Loucy (cell line): ENCODE results near the gene SCN2A.

ENCODE experiments used
- H2AFZ ChIP-seq: fragments of 200-600 bp; sonication (generic); 2 replicates; pipeline ENCODE4 v1.6.0; 2016; ENCODE audit warnings: antibody characterized with exemption, mild to moderate bottlenecking, low read length, moderate library complexity
- H3F3A ChIP-seq: fragments of 200-600 bp; 2 replicates; pipeline ENCODE4 v1.6.0; 2016; ENCODE audit warnings: antibody characterized with exemption, low read depth, mild to moderate bottlenecking
- H3K27me3 ChIP-seq: fragments of 200-600 bp; sonication (generic); 2 replicates; pipeline ENCODE4 v1.6.1; 2014; ENCODE audit warnings: low read length, mild to moderate bottlenecking; ENCODE audit not compliant: insufficient read depth, poor library complexity, severe bottlenecking
- H3K36me3 ChIP-seq: fragments of 200-600 bp; sonication (generic); 2 replicates; pipeline ENCODE4 v1.6.1; 2016; ENCODE audit warnings: low read length; ENCODE audit not compliant: insufficient read depth
- H3K4me1 ChIP-seq: fragments of 200-600 bp; sonication (generic); 2 replicates; pipeline ENCODE4 v1.5.1; 2014; ENCODE audit warnings: low read length, mild to moderate bottlenecking; ENCODE audit not compliant: insufficient read depth, poor library complexity, severe bottlenecking
- H3K4me2 ChIP-seq: fragments of 200-600 bp; sonication (generic); 2 replicates; pipeline ENCODE4 v1.6.0; 2014; ENCODE audit warnings: antibody characterized with exemption, low read length, low read depth, mild to moderate bottlenecking; ENCODE audit not compliant: poor library complexity, severe bottlenecking
- H3K4me3 ChIP-seq: fragments of 200-600 bp; sonication (generic); 2 replicates; pipeline ENCODE4 v1.5.1; 2014; ENCODE audit warnings: low read length, mild to moderate bottlenecking, mixed read lengths; ENCODE audit not compliant: poor library complexity, severe bottlenecking
- H3K79me2 ChIP-seq: fragments of 200-600 bp; sonication (generic); 2 replicates; pipeline ENCODE4 v1.6.1; 2014; ENCODE audit warnings: low read length; ENCODE audit not compliant: insufficient read depth
- H3K9ac ChIP-seq: fragments of 200-600 bp; sonication (generic); 2 replicates; pipeline ENCODE4 v1.6.0; 2014; ENCODE audit warnings: mild to moderate bottlenecking, low read depth, low read length, moderate library complexity; ENCODE audit not compliant: poor library complexity, severe bottlenecking
- H3K9me2 ChIP-seq: fragments of 200-600 bp; sonication (generic); replicated peaks from 2 replicates; pipeline ENCODE4 v1.6.1; 2016; ENCODE audit warnings: low read depth, low read length, mixed read lengths
- H3K9me3 ChIP-seq: fragments of 200-600 bp; sonication (generic); 2 replicates; pipeline ENCODE4 v1.6.1; 2014; ENCODE audit warnings: mild to moderate bottlenecking, antibody characterized with exemption, low read length, low read depth; ENCODE audit not compliant: insufficient read depth
- H4K20me1 ChIP-seq: fragments of 200-600 bp; sonication (generic); 2 replicates; pipeline ENCODE4 v1.6.0; 2014; ENCODE audit warnings: antibody characterized with exemption, low read length, mild to moderate bottlenecking; ENCODE audit not compliant: insufficient read depth, poor library complexity, severe bottlenecking
- EZH2phosphoT487 ChIP-seq: fragments of 200-600 bp; IDR thresholded peaks from 2 replicates; pipeline ENCODE4 v1.6.1; 2018; ENCODE audit warnings: antibody characterized with exemption, mild to moderate bottlenecking, moderate library complexity, borderline replicate concordance
- TF ChIP-seq, protein P1 (sequence below): fragments of 200-600 bp; sonication (generic); conservative IDR thresholded peaks from 2 replicates; pipeline ENCODE4 v1.5.1; 2014; ENCODE audit warnings: mild to moderate bottlenecking, antibody characterized with exemption, low read length

The SCN2A gene

GRCh38 chr2:165275932-165276331 is 36.7 kb downstream of the SCN2A start:
- no peak overlapping the region for H3K4me2 ChIP-seq
- H2AFZ ChIP-seq: no peak overlapping the region
- no peaks in the 10 kb centered on the region for H3F3A ChIP-seq
- H3K9ac ChIP-seq: no peak overlapping the region
- TF ChIP-seq, protein P1, sequence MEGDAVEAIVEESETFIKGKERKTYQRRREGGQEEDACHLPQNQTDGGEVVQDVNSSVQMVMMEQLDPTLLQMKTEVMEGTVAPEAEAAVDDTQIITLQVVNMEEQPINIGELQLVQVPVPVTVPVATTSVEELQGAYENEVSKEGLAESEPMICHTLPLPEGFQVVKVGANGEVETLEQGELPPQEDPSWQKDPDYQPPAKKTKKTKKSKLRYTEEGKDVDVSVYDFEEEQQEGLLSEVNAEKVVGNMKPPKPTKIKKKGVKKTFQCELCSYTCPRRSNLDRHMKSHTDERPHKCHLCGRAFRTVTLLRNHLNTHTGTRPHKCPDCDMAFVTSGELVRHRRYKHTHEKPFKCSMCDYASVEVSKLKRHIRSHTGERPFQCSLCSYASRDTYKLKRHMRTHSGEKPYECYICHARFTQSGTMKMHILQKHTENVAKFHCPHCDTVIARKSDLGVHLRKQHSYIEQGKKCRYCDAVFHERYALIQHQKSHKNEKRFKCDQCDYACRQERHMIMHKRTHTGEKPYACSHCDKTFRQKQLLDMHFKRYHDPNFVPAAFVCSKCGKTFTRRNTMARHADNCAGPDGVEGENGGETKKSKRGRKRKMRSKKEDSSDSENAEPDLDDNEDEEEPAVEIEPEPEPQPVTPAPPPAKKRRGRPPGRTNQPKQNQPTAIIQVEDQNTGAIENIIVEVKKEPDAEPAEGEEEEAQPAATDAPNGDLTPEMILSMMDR: no peak
- no peak for TF ChIP-seq EZH2phosphoT487
- H4K20me1 ChIP-seq: no peaks in the 10 kb centered on the region
- no peaks in the 10 kb centered on the region for H3K4me1 ChIP-seq
- no peaks in the 10 kb centered on the region for H3K9me2 ChIP-seq
- no peak overlapping the region for H3K4me3 ChIP-seq
- H3K27me3 ChIP-seq: no peaks in the 10 kb centered on the region
- no peaks in the 10 kb centered on the region for H3K79me2 ChIP-seq
- H3K9me3 ChIP-seq: no peaks in the 10 kb centered on the region
- H3K36me3 ChIP-seq: no peaks in the 10 kb centered on the region

DNA sequence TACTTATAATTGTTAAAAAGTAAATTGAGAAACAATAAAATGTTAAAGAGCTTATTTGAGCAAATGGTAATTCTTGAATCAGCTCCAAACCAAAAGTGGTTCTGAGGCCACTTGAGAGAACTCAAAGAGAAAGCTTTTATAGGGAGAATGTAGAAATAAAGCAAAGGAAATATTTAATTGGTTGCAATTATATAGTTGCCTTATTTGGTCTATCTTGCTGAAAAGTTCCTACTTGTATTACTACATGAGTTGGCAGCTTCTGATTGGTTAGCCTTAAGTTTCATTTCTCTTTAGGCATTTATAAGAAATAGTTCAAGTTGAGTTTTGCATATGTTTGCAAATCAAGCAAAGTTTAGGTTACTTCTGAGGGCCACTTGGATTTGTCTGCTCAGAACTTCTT is 38.1 kb downstream of the SCN2A start:
- peak overlapping the region; percentile 60 for H2AFZ ChIP-seq
- H3K4me2 ChIP-seq: peak overlapping the region; percentile 8
- H4K20me1 ChIP-seq: no peaks in the 10 kb centered on the region
- peaks cover 4% of the 10 kb centered on the region for H3K4me1 ChIP-seq
- no peaks in the 10 kb centered on the region for H3K79me2 ChIP-seq
- H3K9me3 ChIP-seq: no peaks in the 10 kb centered on the region
- no peak overlapping the region for H3K9ac ChIP-seq
- no peaks in the 10 kb centered on the region for H3K36me3 ChIP-seq
- no peaks in the 10 kb centered on the region for H3F3A ChIP-seq
- peak overlapping the region; percentile 4 for H3K4me3 ChIP-seq
- TF ChIP-seq EZH2phosphoT487: no peak
- TF ChIP-seq, protein P1: no peak
- H3K27me3 ChIP-seq: no peaks in the 10 kb centered on the region
- no peaks in the 10 kb centered on the region for H3K9me2 ChIP-seq

GRCh38 chr2:165277860-165278656 is 38.8 kb downstream of the SCN2A start:
- Histone ChIP-seq H3K36me3 (no peaks in the 10 kb centered on the region), H3K9ac (no peak overlapping the region), H3K79me2 (no peaks in the 10 kb centered on the region), H3K4me2 (peak overlapping the region; percentile 8), H3K4me3 (peak overlapping the region; percentile 4), H3K9me3 (no peaks in the 10 kb centered on the region), H3K4me1 (peaks cover 4% of the 10 kb centered on the region), H2AFZ (peak overlapping the region; percentile 60), H3K27me3 (no peaks in the 10 kb centered on the region), H3K9me2 (no peaks in the 10 kb centered on the region), H3F3A (no peaks in the 10 kb centered on the region), H4K20me1 (no peaks in the 10 kb centered on the region)
- no peak for TF ChIP-seq EZH2phosphoT487
- TF ChIP-seq, protein P1: no peak
